Astrocyte (in vitro differentiated cells and primary cell): Measurements from ENCODE around the gene P3H2.

Experiments used
- CTCF ChIP-seq: IDR thresholded peaks from 2 replicates; pipeline ENCODE4 v1.5.1; 2011; ENCODE audit warnings: low read depth, mild to moderate bottlenecking, inconsistent platforms, low read length, moderate library complexity; ENCODE audit not compliant: insufficient read depth
- EZH2 ChIP-seq: IDR thresholded peaks from 2 replicates; pipeline ENCODE4 v1.6.1; 2012; ENCODE audit warnings: mild to moderate bottlenecking, low read length, inconsistent platforms; ENCODE audit not compliant: insufficient read depth

DNA sequence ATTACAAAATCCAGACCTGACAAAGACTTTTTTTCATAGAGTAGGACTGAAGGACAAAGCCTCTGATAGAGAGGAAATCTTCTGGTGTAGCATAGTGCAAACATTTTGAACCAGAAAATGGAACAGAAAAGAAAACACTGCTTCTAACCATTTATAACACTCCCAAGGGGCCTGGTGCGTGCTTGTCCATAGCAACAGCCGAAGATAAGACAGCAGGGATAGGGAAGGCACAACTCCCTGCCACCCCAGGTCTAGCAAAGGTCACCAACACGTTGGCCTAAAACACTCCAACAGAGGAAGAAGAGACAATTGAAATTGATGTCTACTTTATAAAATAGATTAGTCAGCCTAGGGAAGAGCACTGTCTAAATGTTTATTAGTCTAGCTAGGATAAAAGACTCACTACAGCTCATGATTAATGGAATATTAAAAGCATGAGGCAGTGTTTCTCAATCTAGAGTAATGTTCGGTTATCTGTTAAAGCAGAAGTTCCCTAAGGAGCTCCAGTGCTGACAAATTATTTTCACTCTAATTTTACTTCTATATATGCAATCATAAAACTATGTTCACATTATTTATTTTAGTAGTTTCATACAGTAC, 145.2 kb downstream of the P3H2 start:
- TF ChIP-seq CTCF (no peak), EZH2 (no peak)
